HG03354 (cell line): ENCODE results near the gene INHBE.
"Not testable (repeated sequence)": the region's sequence is repeated elsewhere in the genome, so short reads cannot be mapped to it uniquely, and the experiment has no call there.

Source experiments
- ATAC-seq: cut with Tn5 transposase; IDR thresholded peaks from one replicate; pipeline ENCODE4 v1.9.1; 2021; ENCODE audit warnings: mild to moderate bottlenecking; ENCODE audit not compliant: unreplicated experiment, poor library complexity, severe bottlenecking

INHBE gene

DNA sequence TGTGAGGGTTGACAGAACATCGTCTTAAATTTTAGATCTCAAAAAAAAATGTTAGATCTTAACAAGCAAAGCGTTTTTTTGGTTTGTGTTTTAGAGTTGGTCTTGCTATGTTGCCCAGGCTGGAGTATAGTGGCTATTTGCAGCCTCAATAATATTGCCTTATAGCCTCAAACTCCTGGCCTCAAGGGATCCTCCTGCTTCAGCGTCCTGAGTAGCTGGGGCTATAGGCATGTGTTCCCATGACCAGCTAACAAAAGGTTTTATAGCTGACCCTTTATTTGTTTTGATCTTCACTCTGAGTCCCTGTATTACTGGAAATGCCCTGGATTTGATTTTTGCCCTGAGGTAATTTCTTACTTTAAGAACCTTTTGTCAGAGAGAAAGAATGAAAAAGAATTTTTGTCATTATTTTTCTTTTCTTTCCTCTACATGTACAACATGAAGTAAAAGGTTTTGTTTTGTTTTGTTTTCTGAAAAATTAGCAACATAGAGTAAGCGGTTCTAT is 15.3 kb upstream of the INHBE start:
- ATAC-seq: no peak

DNA sequence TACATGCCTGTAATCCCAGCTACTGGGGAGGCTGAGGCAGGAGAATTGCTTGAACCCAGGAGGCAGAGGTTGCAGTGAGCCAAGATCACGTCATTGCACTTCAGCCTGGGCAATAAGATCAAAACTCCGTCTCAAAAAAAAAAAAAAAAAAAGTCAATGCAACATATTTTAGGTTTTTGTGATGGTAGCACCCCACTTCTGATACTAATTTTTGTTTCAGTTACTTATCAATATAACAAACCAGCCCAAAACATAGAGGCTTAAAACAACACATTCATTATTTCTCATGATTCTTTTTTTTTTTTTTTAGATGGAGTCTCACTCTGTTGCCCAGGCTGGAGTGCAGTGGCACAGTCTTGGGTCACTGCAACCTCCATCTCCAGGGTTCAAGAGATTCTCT is 13.7 kb upstream of the INHBE start:
- not testable (repeated sequence) for ATAC-seq

DNA sequence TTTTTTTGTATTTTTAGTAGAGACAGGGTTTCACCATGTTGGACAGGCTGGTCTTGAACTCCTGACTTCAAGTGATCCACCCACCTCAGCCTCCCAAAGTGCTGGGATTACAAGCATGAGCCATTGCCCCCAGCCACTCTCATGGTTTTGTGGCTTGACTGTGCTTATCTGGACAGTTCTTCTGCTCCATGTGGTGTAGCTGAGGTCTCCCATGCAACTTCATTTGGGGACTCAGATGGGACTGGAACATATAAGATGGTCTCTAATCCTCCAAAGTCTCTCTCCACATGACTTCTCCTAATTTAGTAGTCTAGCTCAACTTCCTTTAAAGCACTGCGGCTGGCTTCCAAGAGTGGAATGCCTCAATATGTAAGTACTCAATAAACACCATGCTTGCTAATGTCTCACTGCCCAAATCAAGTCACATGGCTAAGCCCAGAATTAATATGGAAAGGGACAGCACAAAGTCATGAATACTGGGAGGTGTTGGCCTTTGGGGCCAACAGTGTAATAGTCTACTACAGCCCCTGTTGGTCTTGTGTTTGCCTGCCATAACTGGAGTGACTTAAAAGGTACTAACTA is 13.2 kb upstream of the INHBE start:
- ATAC-seq: no peak

DNA sequence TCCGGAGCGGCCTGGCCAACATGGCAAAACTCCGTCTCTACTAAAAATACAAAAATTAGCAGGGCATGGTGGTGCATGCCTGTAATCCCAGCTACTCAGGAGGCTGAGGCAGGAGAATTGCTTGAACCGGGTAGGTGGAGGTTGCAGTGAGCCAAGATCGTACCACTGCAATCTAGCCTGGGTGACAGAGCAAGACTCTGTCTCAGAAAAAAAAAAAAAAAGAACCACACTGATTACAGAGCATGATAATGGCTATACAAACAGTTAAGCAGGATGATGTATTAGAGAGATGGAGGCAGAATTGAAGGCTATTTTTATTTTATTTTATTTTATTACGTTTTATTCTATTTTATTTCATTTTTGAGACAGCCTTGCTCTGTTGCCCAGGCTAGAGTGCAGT is 10.8 kb upstream of the INHBE start:
- not testable (repeated sequence) for ATAC-seq

DNA sequence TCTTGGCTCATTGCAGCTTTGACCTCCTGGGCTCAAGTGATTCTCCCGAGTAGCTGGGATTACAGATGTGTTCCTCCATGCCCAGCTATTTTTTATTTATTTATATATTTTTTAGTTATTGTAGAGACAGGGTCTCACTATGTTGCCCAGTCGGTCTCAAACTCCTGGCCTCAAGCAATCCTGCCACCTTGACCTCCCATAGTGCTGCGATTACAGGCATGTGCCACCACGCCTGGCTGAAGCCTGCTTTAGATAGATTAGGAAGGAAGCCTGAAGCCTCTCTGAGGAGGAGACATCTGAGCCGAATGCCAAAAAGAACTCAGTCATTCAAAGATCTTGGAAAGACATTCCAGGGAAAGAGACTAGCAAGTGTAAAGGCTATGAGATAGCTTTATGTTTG is 10.4 kb upstream of the INHBE start:
- ATAC-seq: no peak

DNA sequence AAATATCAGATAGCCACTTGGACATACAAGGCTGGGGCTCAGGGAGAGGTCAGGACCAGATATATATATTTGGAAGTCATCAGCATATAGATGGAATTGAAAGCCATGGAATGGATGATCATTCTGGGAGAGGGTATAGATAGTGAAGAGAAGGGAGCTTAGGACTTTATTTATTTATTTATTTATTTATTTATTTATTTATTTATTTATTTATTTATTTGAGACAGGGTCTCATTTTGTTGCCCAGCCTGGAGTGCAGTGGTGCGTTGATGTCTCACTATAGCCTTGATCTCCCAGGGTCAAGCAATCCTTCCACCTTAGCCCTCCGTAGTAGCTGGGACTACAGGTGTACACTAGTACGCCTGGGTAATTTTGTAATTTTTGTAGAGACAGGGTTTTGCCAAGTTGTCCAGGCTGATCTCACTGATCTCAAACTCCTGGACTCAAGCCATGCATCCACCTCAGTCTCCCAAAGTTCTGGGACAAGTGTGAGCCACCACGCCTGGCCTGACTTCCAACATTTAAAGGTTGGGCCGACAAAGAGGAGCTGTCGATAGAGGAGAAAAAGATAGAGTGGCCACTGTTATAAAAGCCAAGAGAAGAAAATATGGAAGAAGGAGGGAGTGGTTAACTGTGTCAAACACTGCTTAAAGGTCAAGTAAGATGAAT is 8.7 kb upstream of the INHBE start:
- no peak for ATAC-seq

DNA sequence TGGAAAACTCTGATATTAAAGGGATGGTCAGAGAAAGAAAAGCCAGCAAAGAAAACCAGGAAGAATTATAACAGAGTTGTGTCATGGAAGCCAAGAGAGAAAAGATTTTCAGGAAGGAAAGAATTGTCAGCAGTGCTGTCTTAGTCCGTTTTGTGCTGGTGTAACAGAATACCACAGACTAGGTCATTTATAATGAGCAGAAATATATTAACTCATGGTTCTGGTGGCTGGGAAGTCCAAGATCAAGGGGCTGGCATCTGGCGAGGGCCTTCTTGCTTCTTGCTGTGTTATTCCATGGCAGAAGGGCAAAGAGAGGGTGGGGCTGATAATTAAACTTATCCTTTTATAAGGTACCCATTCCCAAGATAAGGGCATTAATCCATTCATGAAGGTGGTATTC is 6.4 kb upstream of the INHBE start:
- no peak for ATAC-seq

DNA sequence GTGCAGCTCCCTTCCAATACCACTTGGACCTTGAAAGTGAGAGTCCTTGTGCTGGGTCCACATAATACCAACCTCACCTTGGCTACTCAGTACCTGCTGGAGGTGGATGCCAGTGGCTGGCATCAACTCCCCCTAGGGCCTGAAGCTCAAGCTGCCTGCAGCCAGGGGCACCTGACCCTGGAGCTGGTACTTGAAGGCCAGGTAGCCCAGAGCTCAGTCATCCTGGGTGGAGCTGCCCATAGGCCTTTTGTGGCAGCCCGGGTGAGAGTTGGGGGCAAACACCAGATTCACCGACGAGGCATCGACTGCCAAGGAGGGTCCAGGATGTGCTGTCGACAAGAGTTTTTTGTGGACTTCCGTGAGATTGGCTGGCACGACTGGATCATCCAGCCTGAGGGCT is 5.7 kb upstream of the INHBE start:
- no peak for ATAC-seq

DNA sequence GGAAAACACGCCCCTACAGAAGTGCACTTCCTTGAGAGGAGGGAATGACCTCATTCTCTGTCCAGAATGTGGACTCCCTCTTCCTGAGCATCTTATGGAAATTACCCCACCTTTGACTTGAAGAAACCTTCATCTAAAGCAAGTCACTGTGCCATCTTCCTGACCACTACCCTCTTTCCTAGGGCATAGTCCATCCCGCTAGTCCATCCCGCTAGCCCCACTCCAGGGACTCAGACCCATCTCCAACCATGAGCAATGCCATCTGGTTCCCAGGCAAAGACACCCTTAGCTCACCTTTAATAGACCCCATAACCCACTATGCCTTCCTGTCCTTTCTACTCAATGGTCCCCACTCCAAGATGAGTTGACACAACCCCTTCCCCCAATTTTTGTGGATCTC is 5.0 kb upstream of the INHBE start:
- no peak for ATAC-seq

DNA sequence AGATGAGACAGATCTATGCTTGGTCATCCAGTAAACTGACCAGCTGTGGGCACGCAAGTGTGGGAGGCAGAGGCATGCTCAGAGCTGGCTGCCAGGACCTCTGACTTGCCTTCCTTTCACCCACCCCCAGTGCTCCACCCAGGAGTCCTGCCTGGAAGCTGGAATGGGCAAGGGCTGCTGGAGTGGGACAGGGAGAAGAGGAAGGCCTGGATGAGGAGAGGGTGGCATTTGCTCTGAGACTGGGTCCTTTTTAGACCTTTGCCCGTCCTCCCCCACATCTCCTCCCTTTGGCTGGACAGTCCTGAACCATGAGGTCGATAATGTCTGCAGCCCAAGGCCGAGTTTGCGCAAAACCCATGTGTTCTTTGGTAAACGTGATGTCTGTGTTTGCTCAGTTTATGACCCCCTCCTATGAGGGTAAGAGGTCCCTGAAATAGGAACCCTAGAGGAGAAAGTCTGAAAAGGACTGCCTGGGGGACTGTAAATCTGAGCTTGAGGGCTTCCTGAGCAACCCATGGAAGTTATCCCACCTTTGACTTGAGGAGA is 3.8 kb upstream of the INHBE start:
- no peak for ATAC-seq

DNA sequence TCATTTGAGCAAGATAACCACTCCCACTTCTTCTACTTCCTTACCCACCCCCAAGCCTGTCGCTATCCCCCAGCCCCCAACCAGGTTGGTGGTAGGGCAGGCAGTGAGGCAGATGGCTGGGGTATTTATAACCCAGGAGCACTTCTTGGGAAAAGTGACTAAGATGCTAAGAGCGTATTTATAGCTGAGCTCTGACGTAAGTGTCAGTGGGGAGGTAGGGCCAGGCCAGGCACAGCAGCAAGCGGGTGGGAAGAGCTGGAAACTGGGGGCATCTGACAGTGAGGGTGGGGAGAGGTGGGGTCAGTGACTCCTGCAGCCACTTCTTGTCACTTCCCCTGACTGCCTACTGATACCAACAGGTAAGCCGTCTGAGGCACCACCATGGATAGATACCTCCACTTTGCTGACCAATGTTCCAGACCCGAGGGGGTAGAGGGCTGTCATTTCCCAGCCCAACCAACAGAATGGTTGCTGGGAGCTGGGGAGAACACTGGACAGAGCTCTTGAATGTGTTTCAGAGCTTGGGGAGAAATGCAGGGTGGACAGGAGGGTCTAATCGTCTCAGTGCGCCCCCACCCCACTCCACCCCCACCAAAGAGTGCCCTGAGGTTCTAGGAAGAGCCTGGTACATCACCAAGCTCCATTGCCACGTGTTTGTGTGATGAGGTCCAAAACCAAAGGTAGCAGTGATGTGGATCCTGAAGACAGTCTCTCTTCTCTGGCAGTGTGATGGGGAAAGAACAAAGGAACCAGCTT is 2.7 kb upstream of the INHBE start:
- ATAC-seq: peak; percentile 4

DNA sequence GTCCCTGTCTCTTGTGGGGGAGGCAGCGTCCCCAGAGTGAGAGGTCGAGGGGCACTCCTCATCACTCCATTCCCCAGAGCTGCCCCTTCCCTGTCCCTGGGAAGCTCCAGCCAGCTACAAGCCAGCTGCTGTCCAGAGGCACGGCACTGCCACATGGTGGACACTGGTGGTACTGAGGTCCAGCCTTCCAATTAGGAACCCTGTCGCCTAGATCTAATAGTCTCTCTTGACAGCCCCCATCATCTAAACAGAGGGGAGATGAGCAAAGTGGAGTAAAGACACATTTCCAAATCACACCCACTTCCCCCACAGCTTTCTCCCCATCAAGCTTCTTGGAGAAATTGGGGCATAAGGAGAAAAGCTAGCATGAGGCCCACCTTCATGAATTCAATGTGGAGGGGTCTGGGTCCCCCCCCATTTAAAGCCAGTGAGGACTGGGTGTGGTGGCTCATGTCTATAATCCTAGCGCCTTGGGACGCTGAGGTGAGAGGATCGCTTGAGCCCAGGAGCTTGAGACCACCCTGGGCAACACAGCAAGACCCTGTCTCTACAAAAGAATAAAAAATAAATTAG is 2.1 kb upstream of the INHBE start:
- peak; percentile 67 for ATAC-seq

DNA sequence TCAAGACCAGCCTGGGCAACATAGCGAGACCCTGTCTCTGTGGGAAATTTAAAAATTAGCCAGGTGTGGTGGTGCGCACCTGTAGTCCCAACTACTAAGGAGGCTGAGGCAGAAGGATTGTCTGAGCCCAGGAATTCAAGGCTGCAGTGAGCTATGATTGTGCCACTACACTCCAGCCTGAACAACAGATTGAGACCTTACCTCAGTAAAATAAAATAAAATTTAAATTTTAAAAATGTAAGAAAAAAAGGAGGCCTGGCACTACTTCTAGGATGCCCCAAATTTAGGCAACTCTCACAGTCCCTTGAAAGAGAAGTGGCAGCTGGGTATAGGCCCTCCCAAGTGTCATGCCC is 918 bp upstream of the INHBE start:
- no peak for ATAC-seq

DNA sequence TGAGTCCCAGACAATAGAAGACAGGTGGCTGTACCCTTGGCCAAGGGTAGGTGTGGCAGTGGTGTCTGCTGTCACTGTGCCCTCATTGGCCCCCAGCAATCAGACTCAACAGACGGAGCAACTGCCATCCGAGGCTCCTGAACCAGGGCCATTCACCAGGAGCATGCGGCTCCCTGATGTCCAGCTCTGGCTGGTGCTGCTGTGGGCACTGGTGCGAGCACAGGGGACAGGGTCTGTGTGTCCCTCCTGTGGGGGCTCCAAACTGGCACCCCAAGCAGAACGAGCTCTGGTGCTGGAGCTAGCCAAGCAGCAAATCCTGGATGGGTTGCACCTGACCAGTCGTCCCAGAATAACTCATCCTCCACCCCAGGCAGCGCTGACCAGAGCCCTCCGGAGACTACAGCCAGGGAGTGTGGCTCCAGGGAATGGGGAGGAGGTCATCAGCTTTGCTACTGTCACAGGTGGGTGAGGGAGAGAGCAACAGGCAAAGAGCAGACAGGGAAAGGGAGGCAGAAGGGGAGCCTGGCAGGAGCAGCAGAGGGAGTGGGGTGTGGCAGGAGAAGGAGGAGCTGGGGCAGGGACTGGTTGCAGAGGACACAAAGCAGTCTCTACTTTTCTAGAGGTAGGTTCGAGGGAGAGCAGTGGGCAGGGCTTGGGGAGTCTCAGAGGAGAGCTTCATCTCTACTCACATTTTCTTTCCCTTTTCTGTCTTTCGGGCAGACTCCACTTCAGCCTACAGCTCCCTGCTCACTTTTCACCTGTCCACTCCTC is 452 bp downstream of the INHBE start:
- ATAC-seq: no peak

DNA sequence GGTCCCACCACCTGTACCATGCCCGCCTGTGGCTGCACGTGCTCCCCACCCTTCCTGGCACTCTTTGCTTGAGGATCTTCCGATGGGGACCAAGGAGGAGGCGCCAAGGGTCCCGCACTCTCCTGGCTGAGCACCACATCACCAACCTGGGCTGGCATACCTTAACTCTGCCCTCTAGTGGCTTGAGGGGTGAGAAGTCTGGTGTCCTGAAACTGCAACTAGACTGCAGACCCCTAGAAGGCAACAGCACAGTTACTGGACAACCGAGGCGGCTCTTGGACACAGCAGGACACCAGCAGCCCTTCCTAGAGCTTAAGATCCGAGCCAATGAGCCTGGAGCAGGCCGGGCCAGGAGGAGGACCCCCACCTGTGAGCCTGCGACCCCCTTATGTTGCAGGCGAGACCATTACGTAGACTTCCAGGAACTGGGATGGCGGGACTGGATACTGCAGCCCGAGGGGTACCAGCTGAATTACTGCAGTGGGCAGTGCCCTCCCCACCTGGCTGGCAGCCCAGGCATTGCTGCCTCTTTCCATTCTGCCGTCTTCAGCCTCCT is 1.1 kb downstream of the INHBE start:
- ATAC-seq: no peak

DNA sequence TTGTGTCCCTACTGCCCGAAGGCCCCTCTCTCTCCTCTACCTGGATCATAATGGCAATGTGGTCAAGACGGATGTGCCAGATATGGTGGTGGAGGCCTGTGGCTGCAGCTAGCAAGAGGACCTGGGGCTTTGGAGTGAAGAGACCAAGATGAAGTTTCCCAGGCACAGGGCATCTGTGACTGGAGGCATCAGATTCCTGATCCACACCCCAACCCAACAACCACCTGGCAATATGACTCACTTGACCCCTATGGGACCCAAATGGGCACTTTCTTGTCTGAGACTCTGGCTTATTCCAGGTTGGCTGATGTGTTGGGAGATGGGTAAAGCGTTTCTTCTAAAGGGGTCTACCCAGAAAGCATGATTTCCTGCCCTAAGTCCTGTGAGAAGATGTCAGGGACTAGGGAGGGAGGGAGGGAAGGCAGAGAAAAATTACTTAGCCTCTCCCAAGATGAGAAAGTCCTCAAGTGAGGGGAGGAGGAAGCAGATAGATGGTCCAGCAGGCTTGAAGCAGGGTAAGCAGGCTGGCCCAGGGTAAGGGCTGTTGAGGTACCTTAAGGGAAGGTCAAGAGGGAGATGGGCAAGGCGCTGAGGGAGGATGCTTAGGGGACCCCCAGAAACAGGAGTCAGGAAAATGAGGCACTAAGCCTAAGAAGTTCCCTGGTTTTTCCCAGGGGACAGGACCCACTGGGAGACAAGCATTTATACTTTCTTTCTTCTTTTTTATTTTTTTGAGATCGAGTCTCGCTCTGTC is 1.8 kb downstream of the INHBE start:
- ATAC-seq: no peak

DNA sequence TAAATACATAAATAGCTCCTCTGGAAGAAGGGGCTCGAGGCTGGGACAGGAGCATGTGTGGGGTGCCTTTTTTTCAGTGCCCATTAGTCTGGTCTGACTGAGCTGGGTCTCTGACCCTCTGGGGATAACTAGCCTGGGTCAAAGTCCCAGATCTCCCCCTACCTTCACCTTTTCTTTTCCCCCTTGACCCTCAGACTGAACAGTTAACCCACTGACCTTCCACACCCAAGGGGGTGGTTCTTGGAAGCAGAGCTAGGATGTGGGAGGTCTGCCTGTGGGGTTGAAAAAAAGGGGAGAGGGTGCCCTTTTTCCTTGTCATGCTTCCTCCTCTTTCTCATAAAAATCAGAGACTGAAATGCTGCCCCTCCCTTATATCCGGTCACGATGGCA is 3.6 kb downstream of the INHBE start:
- ATAC-seq: no peak

DNA sequence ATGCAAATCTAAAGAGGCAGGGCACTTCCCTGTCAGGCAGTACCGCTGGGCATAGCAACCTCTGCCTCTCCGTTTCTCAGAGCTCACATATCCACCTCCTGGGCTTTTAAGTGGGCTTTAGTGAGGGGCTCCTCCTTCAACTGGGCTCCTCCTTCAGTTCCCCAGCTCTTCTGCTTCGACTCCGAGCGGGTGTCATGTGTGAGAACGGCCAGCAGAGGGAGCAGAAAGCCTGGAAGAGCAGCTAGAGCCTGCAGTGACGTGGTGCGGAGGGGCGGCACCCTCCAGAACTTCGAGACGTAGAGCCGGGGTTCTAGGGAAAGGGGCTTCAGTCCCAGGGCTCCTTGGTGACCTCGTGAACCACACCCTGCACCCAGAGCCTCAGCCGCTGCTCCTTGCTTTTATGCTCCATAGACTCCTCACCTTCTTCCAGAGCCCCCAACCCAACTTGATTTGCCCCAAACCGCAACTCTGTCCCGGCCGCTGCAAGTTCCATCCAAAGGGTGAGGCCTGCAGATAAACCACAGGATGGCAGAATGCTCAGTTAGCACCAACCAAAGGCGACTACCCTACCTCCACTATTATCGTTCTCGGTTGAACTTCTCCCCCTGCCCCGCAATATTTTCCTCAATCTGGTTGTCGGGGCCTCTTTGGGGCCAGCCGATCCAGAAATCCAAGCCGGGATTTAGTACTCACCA is 4.1 kb downstream of the INHBE start:
- ATAC-seq: peak; percentile 69
